ENCODE measurements around the gene CSNK1D.

CSNK1D gene

DNA sequence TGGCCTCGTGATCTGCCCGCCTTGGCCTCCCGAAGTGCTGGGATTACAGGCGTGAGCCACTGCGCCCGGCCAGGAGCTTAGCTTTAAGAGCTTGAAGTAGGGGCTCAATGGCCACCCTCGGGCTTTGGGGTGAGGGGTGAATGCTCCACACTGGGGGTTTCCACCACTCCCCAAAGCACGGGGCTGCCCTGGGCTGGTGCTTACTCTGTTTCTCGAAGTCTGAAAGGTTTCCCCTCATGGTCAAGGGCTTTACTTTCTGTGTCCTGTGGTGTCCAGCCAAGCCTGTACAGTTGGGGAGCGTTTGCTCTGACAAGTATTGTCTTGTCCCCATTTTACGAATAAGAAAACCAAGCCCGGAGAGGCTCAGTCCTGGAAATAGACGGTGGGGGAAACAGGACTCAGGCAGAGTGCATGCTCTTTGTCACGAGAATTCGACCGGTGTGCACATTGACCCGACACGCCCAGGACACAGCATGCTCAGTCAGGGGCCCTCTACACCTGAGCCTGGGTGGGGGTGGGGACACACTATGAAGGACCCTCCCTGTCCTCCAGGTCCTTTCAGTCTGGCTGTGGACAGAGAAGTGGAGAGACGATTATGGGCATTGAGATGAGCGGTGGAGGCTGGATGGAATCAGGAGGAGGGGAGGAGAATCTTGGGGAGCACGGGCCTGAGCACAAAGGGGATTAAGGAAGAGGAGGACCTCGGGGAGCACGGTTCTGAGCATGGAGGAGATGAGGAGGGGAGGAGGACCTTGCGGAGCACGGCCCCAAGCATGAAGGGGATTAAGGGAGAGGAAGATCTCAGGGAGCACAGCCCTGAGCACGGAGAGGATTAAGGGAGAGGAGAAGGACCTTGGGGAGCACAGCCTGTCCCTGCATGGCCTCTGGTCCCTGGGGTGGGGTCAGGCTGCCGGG, 36.4 kb upstream of the CSNK1D start:
- no peak for DNase-seq

DNA sequence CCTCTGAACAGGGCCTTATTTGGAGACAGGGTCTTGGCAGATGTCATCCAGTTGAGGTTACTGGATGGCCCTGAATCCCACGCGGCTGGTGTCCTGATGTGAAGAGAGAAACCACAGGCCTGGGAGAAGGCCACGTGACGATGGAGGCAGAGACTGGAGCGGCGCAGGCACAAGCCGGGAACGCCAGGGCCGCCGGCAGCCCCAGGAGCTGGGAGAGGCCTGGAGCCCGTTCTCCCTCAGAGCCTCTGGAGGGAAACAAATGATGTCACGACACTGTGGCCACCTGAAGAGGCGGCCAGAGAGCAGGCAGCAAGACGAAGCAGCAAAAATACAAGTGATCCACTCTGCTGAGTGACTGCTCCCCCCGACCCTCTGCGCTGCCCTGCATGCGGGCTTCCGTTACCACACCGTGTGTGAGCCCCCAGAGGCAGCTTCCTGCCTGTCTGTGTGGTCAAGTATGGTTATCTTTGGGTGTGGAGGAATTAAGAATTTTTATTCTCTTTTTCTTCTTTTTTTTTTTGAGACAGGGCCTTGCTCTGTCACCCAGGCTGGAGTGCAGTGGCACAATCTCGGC, 32.3 kb upstream of the CSNK1D start:
- DNase-seq: no peak

- DNase-seq: no peak
These were observed 31.6 kb upstream of the CSNK1D start for GRCh38 chr17:82304826-82305726.

DNA sequence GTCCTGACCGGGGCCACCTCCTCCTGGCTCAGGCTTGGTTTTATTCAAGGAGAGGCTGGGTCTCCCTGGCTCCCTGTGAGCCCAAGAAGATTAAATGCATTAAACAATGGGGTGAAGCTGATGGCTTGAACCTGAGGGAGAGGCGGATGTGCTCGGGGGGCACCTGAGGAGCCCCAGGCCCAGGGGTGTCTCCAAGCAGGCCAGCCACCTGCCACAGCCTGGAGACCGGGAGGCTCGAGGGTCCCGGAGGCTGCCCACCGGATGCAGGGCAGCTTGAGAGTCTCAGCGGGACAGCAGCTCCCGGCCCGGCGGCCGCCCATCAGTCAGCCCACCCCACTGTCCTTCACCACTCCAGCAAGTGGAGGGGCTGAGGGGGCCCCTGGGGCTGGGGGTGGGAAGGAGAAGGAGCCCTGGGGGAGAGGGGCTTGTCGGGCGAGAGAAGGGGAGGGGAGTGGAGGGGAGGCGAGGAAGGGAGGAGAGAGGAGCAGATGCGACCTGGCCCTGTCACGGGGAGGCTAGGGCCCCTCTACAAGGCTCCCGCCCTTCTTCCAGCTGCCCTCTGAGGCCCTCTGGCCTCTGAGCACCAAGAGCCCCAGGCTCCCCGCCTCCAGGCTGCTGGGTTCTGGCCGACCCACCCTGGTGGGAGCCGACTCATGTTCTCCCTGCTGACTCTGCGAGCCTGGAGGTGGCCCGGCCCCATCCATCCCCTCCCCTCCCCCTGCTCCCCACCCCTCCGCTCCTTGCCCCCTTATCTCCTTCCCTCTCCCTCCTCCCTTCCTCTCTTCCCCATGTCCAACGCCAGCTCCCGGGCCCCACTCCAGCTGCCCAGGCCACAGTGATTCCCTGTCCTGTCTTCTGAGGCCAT, 30.7 kb upstream of the CSNK1D start:
- DNase-seq: no peak

GRCh38 chr17:82302991-82303943, 29.8 kb upstream of the CSNK1D start:
- DNase-seq: no peak

GRCh38 chr17:82302568-82302963, 29.1 kb upstream of the CSNK1D start:
- no peak for DNase-seq

DNA sequence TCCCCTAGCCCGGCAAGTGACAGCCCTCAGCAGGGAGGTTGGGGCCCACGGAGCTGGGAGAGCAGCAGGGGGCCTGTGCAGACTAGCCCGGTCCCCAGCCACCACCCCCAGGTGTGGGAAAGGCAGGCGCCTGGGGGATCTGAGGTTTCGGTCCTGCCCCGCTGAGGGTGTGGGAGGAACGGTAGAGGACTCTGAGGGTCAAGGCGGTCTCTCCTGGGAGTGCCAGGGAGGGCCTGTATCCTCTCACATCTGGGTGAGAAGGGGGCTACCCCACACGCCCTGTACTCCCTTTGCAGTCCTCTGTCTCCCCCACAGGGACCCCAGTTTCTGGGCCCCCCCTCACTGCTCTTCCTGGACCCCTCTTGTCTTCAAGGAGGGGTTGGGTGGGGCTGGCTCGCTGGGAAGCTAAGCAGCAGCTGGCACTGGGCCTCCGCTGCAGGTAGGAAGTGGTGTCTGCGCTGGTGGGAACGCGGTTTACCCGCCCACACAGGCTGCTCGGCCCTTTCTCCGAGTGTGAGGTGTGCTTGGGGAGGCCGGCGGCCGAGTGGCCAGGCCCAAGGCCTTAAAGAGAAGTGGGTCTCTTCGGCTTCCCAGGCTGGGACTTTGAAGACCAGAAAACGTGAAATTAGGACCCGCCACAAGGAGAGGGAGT, 28.5 kb upstream of the CSNK1D start:
- peak; percentile 54 for DNase-seq

GRCh38 chr17:82301300-82301915, 27.9 kb upstream of the CSNK1D start:
- DNase-seq: no peak

GRCh38 chr17:82300707-82301270, 27.3 kb upstream of the CSNK1D start:
- DNase-seq: peak; percentile 54 to 65

- DNase-seq: no peak
These were observed 26.7 kb upstream of the CSNK1D start for GRCh38 chr17:82300228-82300627.

- DNase-seq: peak in 1 of 2 experiments; percentile 46
These were observed 26.0 kb upstream of the CSNK1D start for GRCh38 chr17:82299452-82299851.

DNA sequence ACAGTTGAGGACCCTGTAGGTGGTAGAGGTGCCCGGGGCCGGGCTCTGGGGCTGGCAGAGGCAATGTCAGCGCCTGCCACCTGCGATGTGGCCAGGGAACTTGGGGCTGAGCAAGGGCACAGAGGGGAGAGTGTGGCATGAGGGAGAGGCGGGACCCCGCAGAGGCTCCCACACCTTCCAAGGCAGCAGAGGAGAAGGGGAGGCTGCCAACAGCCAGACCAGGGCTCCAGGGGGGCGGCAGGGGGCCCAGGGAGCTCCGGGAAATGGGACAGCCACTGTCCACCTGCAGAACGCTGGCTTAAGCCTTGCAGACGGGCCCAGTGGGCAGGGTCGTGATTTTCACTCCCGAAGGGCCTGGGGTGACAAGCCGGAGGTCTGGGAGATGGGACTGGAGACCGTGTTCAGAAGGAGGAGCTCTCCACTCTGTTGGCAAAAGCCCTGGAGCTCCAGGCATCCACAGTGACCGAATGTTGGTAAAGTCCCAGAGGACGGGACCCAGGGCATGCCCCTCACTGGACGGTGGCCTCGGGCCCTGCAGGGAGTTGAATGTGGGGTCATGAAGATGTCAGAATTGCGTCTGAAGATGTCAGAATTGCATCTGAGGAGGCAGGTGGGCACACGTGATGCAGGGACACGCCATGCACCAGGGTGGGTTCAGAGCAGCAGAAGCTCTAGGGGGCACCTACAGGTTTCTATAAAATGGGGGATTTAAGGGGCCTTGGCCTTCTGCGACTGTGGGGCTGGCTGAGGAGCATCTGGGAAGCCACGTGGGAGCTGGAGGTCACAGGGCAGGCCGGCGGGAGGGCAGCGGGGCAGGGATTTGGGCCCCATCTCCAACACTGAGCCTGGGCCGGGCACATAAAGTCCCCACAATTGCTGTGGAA, 25.3 kb upstream of the CSNK1D start:
- no peak for DNase-seq

GRCh38 chr17:82297714-82298537, 24.4 kb upstream of the CSNK1D start:
- DNase-seq: peak; percentile 81 to 96

- peak; percentile 71 to 79 for DNase-seq
These were observed 23.8 kb upstream of the CSNK1D start for GRCh38 chr17:82297280-82297713.

DNA sequence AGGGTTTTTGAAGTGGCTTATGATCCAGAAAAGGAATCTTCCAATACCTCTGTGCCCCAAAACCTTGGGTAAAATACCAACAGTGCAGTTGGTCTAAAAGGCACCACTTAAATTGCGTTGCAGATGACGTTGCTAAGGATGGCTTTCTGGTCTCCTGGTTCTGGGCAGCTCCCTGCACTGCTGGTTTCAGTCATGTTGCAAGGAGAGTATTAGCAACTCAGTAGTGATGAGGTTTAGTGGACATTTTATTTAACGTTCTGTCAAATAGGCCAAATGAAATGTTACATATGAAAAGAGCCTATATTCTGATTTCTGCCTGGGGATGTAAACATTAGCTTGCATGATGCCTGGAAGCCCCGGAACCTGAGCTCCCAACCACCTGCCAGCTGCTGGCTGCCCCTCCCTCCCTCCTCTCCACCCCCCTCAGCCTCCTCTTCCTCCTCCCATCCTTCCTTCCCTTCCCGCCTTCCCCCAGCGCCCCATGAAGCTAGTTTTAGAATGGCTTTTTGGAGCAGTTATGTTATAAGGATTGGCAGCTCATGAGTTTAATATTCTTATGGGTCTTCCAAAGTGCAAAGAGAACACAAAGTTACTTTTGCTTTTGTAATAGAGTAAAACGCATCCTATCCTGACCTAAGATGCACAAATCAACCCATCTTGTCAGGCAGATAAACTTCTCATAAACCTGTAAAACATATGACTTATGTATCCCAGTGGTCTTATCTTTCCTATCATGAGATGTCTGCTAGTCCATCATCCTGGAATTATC, 23.2 kb upstream of the CSNK1D start:
- no peak for DNase-seq

GRCh38 chr17:82295472-82295814, 21.9 kb upstream of the CSNK1D start:
- DNase-seq: no peak
